GM21737 (cell line): ENCODE results near the gene ITGAE.

Experiments
- ATAC-seq: cut with Tn5 transposase; IDR thresholded peaks from one replicate; pipeline ENCODE4 v1.9.1; 2021; ENCODE audit warnings: mild to moderate bottlenecking, moderate library complexity; ENCODE audit not compliant: unreplicated experiment

ITGAE gene

GRCh38 chr17:3762922-3763776, 37.8 kb downstream of the ITGAE start:
- ATAC-seq, result no peak

GRCh38 chr17:3761918-3762380, 39.0 kb downstream of the ITGAE start:
- ATAC-seq, result no peak

- no peak for ATAC-seq
Observed at GRCh38 chr17:3761036-3761917, 39.7 kb downstream of the ITGAE start.

GRCh38 chr17:3759597-3760216, 41.3 kb downstream of the ITGAE start:
- ATAC-seq, result no peak

GRCh38 chr17:3755335-3756030, 45.5 kb downstream of the ITGAE start:
- ATAC-seq, result no peak

- no peak for ATAC-seq
Observed at GRCh38 chr17:3754458-3755334, 46.3 kb downstream of the ITGAE start.

GRCh38 chr17:3754066-3754457, 46.9 kb downstream of the ITGAE start:
- ATAC-seq, result no peak

GRCh38 chr17:3753624-3754023, 47.4 kb downstream of the ITGAE start:
- ATAC-seq, result no peak

- no peak for ATAC-seq
Observed at GRCh38 chr17:3751836-3752235, 49.2 kb downstream of the ITGAE start.

GRCh38 chr17:3750926-3751325, 50.1 kb downstream of the ITGAE start:
- ATAC-seq, result no peak

GRCh38 chr17:3750296-3750695, 50.7 kb downstream of the ITGAE start:
- ATAC-seq, result no peak

GRCh38 chr17:3748576-3748975, 52.4 kb downstream of the ITGAE start:
- ATAC-seq, result no peak

- no peak for ATAC-seq
Observed at GRCh38 chr17:3747805-3748204, 53.2 kb downstream of the ITGAE start.

- ATAC-seq, result no peak
Observed at GRCh38 chr17:3745071-3745470, 55.9 kb downstream of the ITGAE start.

GRCh38 chr17:3744014-3744413, 57.0 kb downstream of the ITGAE start:
- no peak for ATAC-seq

- no peak for ATAC-seq
Observed at GRCh38 chr17:3740611-3741073, 60.3 kb downstream of the ITGAE start.

GRCh38 chr17:3739422-3740124, 61.4 kb downstream of the ITGAE start:
- ATAC-seq, result no peak

- no peak for ATAC-seq
Observed at GRCh38 chr17:3738562-3739295, 62.3 kb downstream of the ITGAE start.
